Testis (tissue), 3 donors: Measurements from ENCODE around the gene XPNPEP1. TPM values are rescaled to one million over a fixed set of nuclear protein-coding genes. Genes with fewer than 3 reads are reported as not detected.
A peak's percentile ranks its signal among the peaks of the same experiment; 100 is the strongest.

Experiments used
- DNase-seq: peaks from one replicate; pipeline ENCODE4 v3.0.0-alpha.2; 2019
- H3K27ac ChIP-seq, 2 donors: fragments of 200-600 bp; sonication (generic); one replicate each; pipeline ENCODE4 v1.5.1; 2019
- H3K27me3 ChIP-seq: fragments of 200-600 bp; sonication (generic); one replicate; pipeline ENCODE4 v1.5.1; 2019
- H3K36me3 ChIP-seq: fragments of 200-600 bp; sonication (generic); one replicate; pipeline ENCODE4 v1.5.1; 2017; ENCODE audit warnings: low read depth; ENCODE audit errors: missing control alignments
- H3K4me1 ChIP-seq: fragments of 200-600 bp; sonication (generic); one replicate; pipeline ENCODE4 v1.5.1; 2019
- H3K4me3 ChIP-seq, 2 donors: fragments of 200-600 bp; sonication (generic); one replicate each; pipeline ENCODE4 v1.5.1; 2017 to 2019
- H3K9me3 ChIP-seq: fragments of 200-600 bp; sonication (generic); one replicate; pipeline ENCODE4 v1.5.1; 2017
- POLR2A ChIP-seq: fragments of 450-650 bp; IDR thresholded peaks from one replicate; pipeline ENCODE4 v1.6.1; 2017; ENCODE audit warnings: antibody characterized with exemption, mild to moderate bottlenecking, moderate library complexity
- whole genome bisulfite sequencing, 2 donors: methylation state at CpG; one replicate each; pipeline ENCODE4 v1.1.5; 2018; 5-methylcytosine and 5-hydroxymethylcytosine counted together
- intact Hi-C: fragments of 100-400 bp; cut with DNase I; formaldehyde crosslinking; loops from one replicate; pipeline ENCODE4 v1.15.1; 2023; ENCODE audit warnings: low total_unique reads
- polyA plus RNA-seq: library from polyadenylated mRNA; stranded (reverse); fragments of 350-450 nt; fragmentation: Illumina TruSeq; extraction: RNeasy Lipid Tissue Mini Kit (QIAGEN cat#74804); gene quantifications from one replicate; pipeline ENCODE4 v1.2.3, GENCODE V29; 2014; ENCODE audit warnings: low read depth, low replicate concordance; ENCODE audit not compliant: insufficient read depth
- total RNA-seq, 2 donors: library from RNA; depleted of rRNA; stranded (reverse); fragments of >200 nt; gene quantifications; one replicate each; pipeline ENCODE4 v1.2.3, GENCODE V29; 2016
- TF ChIP-seq, protein P1 (sequence below), 3 experiments: fragments of 450-650 bp in 2 of 3; fragments of 200-600 bp in 1 of 3; sonication (generic) in 1 of 3; IDR thresholded peaks; one replicate each; pipeline ENCODE4 v1.5.1; 2016 to 2019; ENCODE audit warnings: antibody characterized with exemption in 3 of 3, mild to moderate bottlenecking in 2 of 3, moderate library complexity in 1 of 3

Gene XPNPEP1
- total and polyA plus RNA-seq, 3 donors from 2014 or later, result 55.5 to 118 (median 90.2) TPM

- Histone ChIP-seq H3K4me3 (no peak overlapping the region), H3K36me3 (no peaks in the 10 kb centered on the region), H3K4me1 (peaks cover 4% of the 10 kb centered on the region), H3K27me3 (no peaks in the 10 kb centered on the region), H3K27ac (no peak overlapping the region), H3K9me3 (no peaks in the 10 kb centered on the region)
- intact Hi-C loops, result no loop called here
- no peak for DNase-seq
- TF ChIP-seq POLR2A, result no peak
- TF ChIP-seq, protein P1, sequence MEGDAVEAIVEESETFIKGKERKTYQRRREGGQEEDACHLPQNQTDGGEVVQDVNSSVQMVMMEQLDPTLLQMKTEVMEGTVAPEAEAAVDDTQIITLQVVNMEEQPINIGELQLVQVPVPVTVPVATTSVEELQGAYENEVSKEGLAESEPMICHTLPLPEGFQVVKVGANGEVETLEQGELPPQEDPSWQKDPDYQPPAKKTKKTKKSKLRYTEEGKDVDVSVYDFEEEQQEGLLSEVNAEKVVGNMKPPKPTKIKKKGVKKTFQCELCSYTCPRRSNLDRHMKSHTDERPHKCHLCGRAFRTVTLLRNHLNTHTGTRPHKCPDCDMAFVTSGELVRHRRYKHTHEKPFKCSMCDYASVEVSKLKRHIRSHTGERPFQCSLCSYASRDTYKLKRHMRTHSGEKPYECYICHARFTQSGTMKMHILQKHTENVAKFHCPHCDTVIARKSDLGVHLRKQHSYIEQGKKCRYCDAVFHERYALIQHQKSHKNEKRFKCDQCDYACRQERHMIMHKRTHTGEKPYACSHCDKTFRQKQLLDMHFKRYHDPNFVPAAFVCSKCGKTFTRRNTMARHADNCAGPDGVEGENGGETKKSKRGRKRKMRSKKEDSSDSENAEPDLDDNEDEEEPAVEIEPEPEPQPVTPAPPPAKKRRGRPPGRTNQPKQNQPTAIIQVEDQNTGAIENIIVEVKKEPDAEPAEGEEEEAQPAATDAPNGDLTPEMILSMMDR (IDR thresholded peaks at IDR 0.05), result no peak
- 74 to 86% methylated on average over 4 of the region's 4 CpGs for WGBS, 2 donors
These were observed 56.2 kb downstream of the XPNPEP1 start for GRCh38 chr10:109866995-109867635.

DNA sequence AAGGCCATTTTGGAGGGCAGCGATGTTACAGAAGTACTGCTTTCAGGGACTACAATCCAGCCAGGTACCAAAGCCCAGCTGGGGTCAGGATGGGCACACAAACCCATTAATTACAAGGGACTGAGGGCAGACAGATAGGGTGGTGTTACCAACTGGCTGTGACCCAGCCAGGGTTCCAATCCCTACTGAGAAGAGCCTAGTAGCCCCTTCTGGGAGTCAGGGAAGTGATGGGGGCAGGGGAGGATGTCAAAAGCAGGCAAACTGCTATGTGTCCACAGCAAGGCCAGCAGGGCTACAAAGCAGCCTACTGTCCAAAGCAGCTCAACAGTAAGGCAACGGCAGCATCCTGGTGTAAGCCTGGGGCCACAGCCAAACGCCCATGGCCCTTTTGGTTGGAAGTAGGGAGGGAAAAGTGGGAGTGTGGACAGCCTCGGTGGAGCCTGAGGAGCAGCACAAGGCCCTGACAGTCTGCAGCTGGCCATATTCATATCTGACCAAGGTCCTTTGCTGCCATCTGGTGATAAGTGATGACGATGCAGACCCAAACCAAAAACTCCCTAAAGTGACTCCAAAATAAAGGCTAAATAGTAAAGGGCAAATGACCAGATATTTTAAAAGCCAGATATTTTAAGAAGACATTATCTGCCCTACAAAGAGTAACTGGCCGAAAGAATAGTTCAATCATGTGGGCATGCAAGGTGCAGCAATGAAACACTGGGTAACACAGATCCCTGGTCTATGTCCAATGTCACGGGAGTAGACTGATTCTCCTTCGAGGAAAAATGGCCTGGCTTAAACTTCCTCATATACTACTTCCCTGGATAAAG lies 56.9 kb downstream of the XPNPEP1 start:
- TF ChIP-seq, protein P1 (IDR thresholded peaks at IDR 0.05), result peak in 2 of 3 experiments; percentile 14
- no peak for TF ChIP-seq POLR2A

DNA sequence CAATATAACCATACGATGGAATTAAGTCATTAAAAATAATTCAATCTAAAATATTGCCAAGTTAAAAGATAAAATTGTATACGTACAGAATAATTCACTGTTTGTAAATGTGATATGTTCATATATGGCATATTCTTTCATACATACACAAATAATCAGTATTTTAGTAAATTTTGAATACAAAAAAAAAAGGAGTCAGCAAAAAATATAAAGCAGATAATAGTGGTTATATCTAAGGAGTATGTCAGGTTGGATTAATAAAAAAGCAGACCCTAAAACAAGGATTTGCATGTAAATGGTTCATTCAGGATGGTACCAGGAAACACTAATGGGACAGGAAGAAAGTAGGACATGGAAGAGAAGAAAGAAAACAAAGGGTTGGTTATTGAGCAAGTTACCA lies 59.5 kb downstream of the XPNPEP1 start:
- Histone ChIP-seq H3K36me3 (no peaks in the 10 kb centered on the region), H3K4me1 (peaks cover 4% of the 10 kb centered on the region)
- intact Hi-C loops, result no loop called here

More for the DNA sequence above, 56.9 kb downstream of the XPNPEP1 start:
- Histone ChIP-seq H3K36me3 (no peaks in the 10 kb centered on the region), H3K4me1 (peaks cover 4% of the 10 kb centered on the region), H3K27me3 (no peaks in the 10 kb centered on the region), H3K27ac (no peak overlapping the region), H3K4me3 (no peak overlapping the region), H3K9me3 (no peaks in the 10 kb centered on the region)
- intact Hi-C loops, result no loop called here
- DNase-seq, result no peak
- WGBS, 2 donors, result 64 to 65% methylated on average over 8 of the region's 8 CpGs

DNA sequence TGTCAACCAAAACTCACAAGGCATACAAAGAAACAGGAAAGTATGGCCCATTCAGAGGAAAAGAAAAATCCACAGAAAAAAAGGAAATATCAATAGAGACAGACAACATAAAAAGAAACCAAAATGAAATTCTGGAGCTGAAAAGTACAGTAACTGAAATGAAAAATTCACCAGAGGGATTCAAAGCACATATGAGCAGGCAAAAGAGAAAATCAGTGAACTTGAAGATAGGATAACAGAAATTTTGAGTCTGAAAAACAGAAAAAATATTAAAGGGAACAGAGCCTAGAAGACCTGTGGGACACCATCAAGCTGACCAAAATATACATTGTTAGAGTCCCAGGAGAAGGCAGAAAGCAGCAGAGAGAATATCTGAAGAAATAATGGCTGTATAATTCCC lies 60.6 kb downstream of the XPNPEP1 start:
- no peak for DNase-seq
- H3K27ac ChIP-seq, result no peak overlapping the region
- peaks cover 4% of the 10 kb centered on the region for H3K4me1 ChIP-seq
- intact Hi-C loops, result no loop called here
- no peaks in the 10 kb centered on the region for H3K9me3 ChIP-seq
- H3K27me3 ChIP-seq, result no peaks in the 10 kb centered on the region
- H3K4me3 ChIP-seq, result no peak overlapping the region
- no peak for TF ChIP-seq POLR2A
- TF ChIP-seq, protein P1 (IDR thresholded peaks at IDR 0.05), result no peak
- H3K36me3 ChIP-seq, result no peaks in the 10 kb centered on the region

More for the DNA sequence above, 59.5 kb downstream of the XPNPEP1 start:
- Histone ChIP-seq H3K27me3 (no peaks in the 10 kb centered on the region), H3K9me3 (no peaks in the 10 kb centered on the region), H3K27ac (no peak overlapping the region), H3K4me3 (no peak overlapping the region)
- 79 to 91% methylated on average over 2 of the region's 2 CpGs for WGBS, 2 donors
- no peak for DNase-seq
- no peak for TF ChIP-seq POLR2A
- TF ChIP-seq, protein P1 (IDR thresholded peaks at IDR 0.05), result no peak
